Heart left ventricle (tissue), 16 donors: ENCODE data around the gene ZNF22. TPM values are rescaled to one million over a fixed set of nuclear protein-coding genes. Genes with fewer than 3 reads are reported as not detected.
A peak's percentile ranks its signal among the peaks of the same experiment; 100 is the strongest.

Experiments
- ATAC-seq, 4 donors: fragments of 200-7000 bp; cut with Tn5 transposase; one replicate each; pipeline ENCODE4 v1.9.1; 2020 to 2022; ENCODE audit warnings: moderate library complexity in 4 of 4, mild to moderate bottlenecking in 3 of 4, moderate number of reproducible peaks in 1 of 4
- DNase-seq, 5 donors: peaks; one replicate each; pipeline ENCODE4 v3.0.0-alpha.2; 2020
- H3K27ac ChIP-seq, 12 donors: fragments of 200-600 bp; sonication (generic) in 4 of 12; one replicate each; pipeline versions ENCODE4 v1.5.0 to v1.8.0; 2016 to 2022; ENCODE audit warnings: mild to moderate bottlenecking in 2 of 12
- H3K27me3 ChIP-seq, 9 donors: fragments of 200-600 bp; sonication (generic) in 2 of 9; one replicate each; pipeline versions ENCODE4 v1.5.1 to v1.8.0; 2016 to 2022; ENCODE audit warnings: mild to moderate bottlenecking in 3 of 9
- H3K36me3 ChIP-seq, 9 donors: fragments of 200-600 bp; sonication (generic) in 2 of 9; one replicate each; pipeline versions ENCODE4 v1.5.0 to v1.8.0; 2018 to 2022; ENCODE audit warnings: mild to moderate bottlenecking in 2 of 9
- H3K4me1 ChIP-seq, 12 donors: fragments of 200-600 bp; sonication (generic) in 4 of 12; one replicate each; pipeline versions ENCODE4 v1.5.0 to v1.8.0; 2016 to 2022; ENCODE audit warnings: mild to moderate bottlenecking in 3 of 12
- H3K4me3 ChIP-seq, 12 donors: fragments of 200-600 bp; sonication (generic) in 4 of 12; one replicate each; pipeline versions ENCODE4 v1.5.0 to v1.8.0; 2017 to 2022; ENCODE audit warnings: mild to moderate bottlenecking in 9 of 12, moderate library complexity in 4 of 12
- H3K9me3 ChIP-seq, 12 donors: fragments of 200-600 bp; sonication (generic) in 4 of 12; one replicate each; pipeline versions ENCODE4 v1.5.0 to v1.8.0; 2016 to 2022; ENCODE audit warnings: mild to moderate bottlenecking in 1 of 12
- CTCF ChIP-seq, 12 donors: fragments of 200-600 bp; sonication (generic) in 4 of 12; IDR thresholded peaks; one replicate each; pipeline versions ENCODE4 v1.5.0 to v1.8.0; 2018 to 2022; ENCODE audit warnings: antibody characterized with exemption in 12 of 12, mild to moderate bottlenecking in 5 of 12
- POLR2A ChIP-seq, 2 donors: fragments of 450-650 bp; IDR thresholded peaks; one replicate each; pipeline ENCODE4 v1.6.1; 2017; ENCODE audit warnings: antibody characterized with exemption in 2 of 2, mild to moderate bottlenecking in 2 of 2, moderate library complexity in 2 of 2
- WGBS, 4 donors: extraction: QIAGEN DNeasy Blood & Tissue Kit in 2 of 4; methylation state at CpG; one replicate each; pipeline versions ENCODE4 v1.1.5 to v1.1.7; 2013 to 2018; 5-methylcytosine and 5-hydroxymethylcytosine counted together
- intact Hi-C, 10 donors: fragments of 100-400 bp; cut with DNase I; formaldehyde crosslinking; loops; one replicate each; pipeline versions ENCODE4 v1.11.1 to v1.14.2; 2022
- polyA plus RNA-seq, 2 donors: library from polyadenylated mRNA; stranded (reverse); fragments of 200-250 nt; gene quantifications; one replicate each; pipeline ENCODE4 v1.2.3, GENCODE V29; 2013
- total RNA-seq, 9 donors: library from RNA; depleted of rRNA in 2 of 9; stranded (reverse); fragments of >200 nt in 2 of 9; fragmentation: NEBNext Ultra II Directional in 3 of 9; extraction: Animal tissue kit (Norgen Biotek cat#: 25700) in 3 of 9; gene quantifications; one replicate each; pipeline versions ENCODE4 v1.1.0 to v1.2.4, GENCODE V29; 2016 to 2023
- donor health status: ischemic (EF 13 %, LVEDD 7.1; RV severe dilation, severe dysfunction).
- donor health status: healthy with polysubstance abuse.
- donor health status: DM: no; HTN: yes; CAD: no.
- donor health status: DM: no; HTN: no; CAD: no.
- donor health status: ischemic (EF 25% LVEDD 6.9; RV normal size, moderate dysfunction).
- donor health status: ischemic (EF 25% LVEDD 5.7; RV mildly dilated, moderate dysfunction).
- donor health status: healthy.
- donor health status: DM: yes; HTN: yes; CAD: no.
- donor health status: ischemic (EF 35%, LVEDD 5.7; RV mildly dilated, moderate dysfunction).
- donor health status: nonischemic (EF 11% LVEDD 7.7; RV severe dilation, severe dysfunction).
- donor health status: DM: yes; HTN: yes; CAD: no.
- donor health status: PGD.
- donor health status: ischemic (EF 29% LVEDD 5.4; RV normal size, mild dysfunction).
- donor health status: nonischemic (EF 23%, LVEDD 6.1; RV moderate dilation, normal function).

Gene ZNF22
- total and polyA plus RNA-seq, 11 donors = 12.6 to 17.5 (median 14.6) TPM

- TF ChIP-seq CTCF (IDR thresholded peaks at IDR 0.05) (no peak), POLR2A (IDR thresholded peaks at IDR 0.05) (peak in 1 of 2 donors; percentile 48)
- DNase-seq (peak; percentile 66 to 94 (median 88)), ATAC-seq (peak; percentile 64 to 79 (median 66))
- intact Hi-C loops = no loop called here
- Histone ChIP-seq H3K36me3 (no peaks in the 10 kb centered on the region), H3K9me3 (no peaks in the 10 kb centered on the region), H3K4me3 (peak overlapping the region in 9 of 12 donors; percentile 14 to 86 (median 76)), H3K27me3 (no peaks in the 10 kb centered on the region), H3K27ac (peak overlapping the region; percentile 83 to 98 (median 94)), H3K4me1 (peaks cover 21 to 94% (median 82%) of the 10 kb centered on the region in 12 donors)
- 33 to 43% (median 41%) methylated on average over 13 to 15 of the region's 15 CpGs for WGBS, 4 donors
Observed at GRCh38 chr10:44963772-44964633, 36.7 kb upstream of the ZNF22 start.

- peaks cover 0 to 11% (median under 1%) of the 10 kb centered on the region in 9 donors for H3K36me3 ChIP-seq
- DNase-seq (peak in 1 of 5 donors; percentile 2), ATAC-seq (no peak)
- peak overlapping the region; percentile 83 to 98 (median 94) for H3K27ac ChIP-seq
- 76 to 89% (median 86%) methylated on average over 1 of the region's 1 CpG for WGBS, 4 donors
- intact Hi-C loops = no loop called here
- H3K27me3 ChIP-seq = no peaks in the 10 kb centered on the region
- H3K4me1 ChIP-seq = peaks cover 23 to 100% (median 89%) of the 10 kb centered on the region in 12 donors
- no peaks in the 10 kb centered on the region for H3K9me3 ChIP-seq
- TF ChIP-seq CTCF (IDR thresholded peaks at IDR 0.05) (no peak), POLR2A (IDR thresholded peaks at IDR 0.05) (no peak)
- H3K4me3 ChIP-seq = peak overlapping the region in 1 of 12 donors; percentile 86
Observed at GRCh38 chr10:44965104-44965503, 35.6 kb upstream of the ZNF22 start.

- H3K9me3 ChIP-seq = no peaks in the 10 kb centered on the region
Observed at GRCh38 chr10:44965651-44966097, 35.0 kb upstream of the ZNF22 start.

More at GRCh38 chr10:44965651-44966097, 35.0 kb upstream of the ZNF22 start:
- Histone ChIP-seq H3K36me3 (peaks cover 0 to 16% (median 6%) of the 10 kb centered on the region in 9 donors), H3K4me3 (no peak overlapping the region), H3K27ac (peak overlapping the region; percentile 83 to 98 (median 94)), H3K27me3 (no peaks in the 10 kb centered on the region), H3K4me1 (peaks cover 23 to 97% (median 88%) of the 10 kb centered on the region in 12 donors)
- intact Hi-C loops = no loop called here
- peak in 2 of 5 donors; percentile 37 to 74 for DNase-seq
- no peak for TF ChIP-seq POLR2A (IDR thresholded peaks at IDR 0.05)
- TF ChIP-seq CTCF (IDR thresholded peaks at IDR 0.05) = peak in 6 of 12 donors; percentile 15 to 38 (median 26)
- 54 to 60% (median 58%) methylated on average over 6 of the region's 6 CpGs for WGBS, 4 donors
- ATAC-seq = peak in 3 of 4 donors; percentile 34 to 42 (median 39)
